Caco-2 (cell line): Measurements from ENCODE around the gene DENND1A. TPM values are rescaled to one million over a fixed set of nuclear protein-coding genes. Genes with fewer than 3 reads are reported as not detected.

Experiments used
- BruUV-seq: library from RNA; stranded (reverse); fragments of 400-500 nt; replicated peaks from 2 replicates; lab custom pipeline; 2021; lab: Mats Ljungman, UMichigan
- CTCF ChIA-PET: fragments of 300-600 bp; sonication (Branson Sonifier 250); formaldehyde crosslinking; loops from one replicate; lab custom pipeline; 2022; ENCODE audit warnings: antibody characterized with exemption; lab: Charles Lee
- POLR2A ChIA-PET: fragments of 300-600 bp; sonication (Branson Sonifier 250); formaldehyde crosslinking; loops from one replicate; lab custom pipeline; 2022; ENCODE audit warnings: antibody characterized with exemption; lab: Charles Lee
- DNase-seq, 2 experiments: peaks; one replicate each; pipeline versions ENCODE4 v3.0.0 to v3.0.0-alpha.2; 2020 to 2022
- H3K27me3 ChIP-seq: replicated peaks from 2 replicates; pipeline ENCODE4 v1.6.0; 2011; ENCODE audit warnings: low read length; ENCODE audit not compliant: control insufficient read depth, insufficient read depth
- H3K36me3 ChIP-seq: 2 replicates; pipeline ENCODE4 v1.5.1; 2011; ENCODE audit warnings: low read length; ENCODE audit not compliant: control insufficient read depth, insufficient read depth
- H3K4me1 ChIP-seq: fragments of 250-450 bp; sonication (Bioruptor Pico); 2 replicates; pipeline ENCODE4 v1.5.1; 2020; ENCODE audit warnings: mild to moderate bottlenecking
- H3K4me3 ChIP-seq: 2 replicates; pipeline ENCODE4 v1.5.1; 2011; ENCODE audit warnings: low read depth, mild to moderate bottlenecking, control low read depth, low read length
- H3K9me3 ChIP-seq: fragments of 250-450 bp; sonication (Bioruptor Pico); 2 replicates; pipeline ENCODE4 v1.5.1; 2020; ENCODE audit warnings: mild to moderate bottlenecking, moderate library complexity
- H3K27ac Mint-ChIP-seq: one replicate; pipeline ENCODE4 v1.8.0; 2022; ENCODE audit warnings: mixed read lengths; ENCODE audit not compliant: unreplicated experiment
- H3K27me3 Mint-ChIP-seq: one replicate; pipeline ENCODE4 v1.8.0; 2022; ENCODE audit warnings: mixed read lengths; ENCODE audit not compliant: insufficient read depth, unreplicated experiment
- H3K36me3 Mint-ChIP-seq: one replicate; pipeline ENCODE4 v1.8.0; 2022; ENCODE audit warnings: mild to moderate bottlenecking, mixed read lengths; ENCODE audit not compliant: insufficient read depth, unreplicated experiment
- H3K4me1 Mint-ChIP-seq: one replicate; pipeline ENCODE4 v1.8.0; 2022; ENCODE audit warnings: low read depth, mixed read lengths; ENCODE audit not compliant: unreplicated experiment
- H3K4me3 Mint-ChIP-seq: one replicate; pipeline ENCODE4 v1.8.0; 2022; ENCODE audit warnings: mild to moderate bottlenecking, moderate library complexity, mixed read lengths; ENCODE audit not compliant: unreplicated experiment
- H3K9me3 Mint-ChIP-seq: one replicate; pipeline ENCODE4 v1.8.0; 2022; ENCODE audit warnings: mixed read lengths; ENCODE audit not compliant: unreplicated experiment
- CTCF ChIP-seq, 2 experiments: fragments of 200-600 bp in 1 of 2; IDR thresholded peaks; 1 replicate in 1 of 2; 2 replicates in 1 of 2; pipeline versions ENCODE4 v1.5.1 to v1.8.0; 2011 to 2022; ENCODE audit warnings: antibody characterized with exemption in 1 of 2, control low read depth in 1 of 2, inconsistent platforms in 1 of 2, low read depth in 1 of 2, low read length in 1 of 2, mild to moderate bottlenecking in 1 of 2, moderate library complexity in 1 of 2; ENCODE audit not compliant: insufficient read depth in 1 of 2, severe bottlenecking in 1 of 2, unreplicated experiment in 1 of 2
- intact Hi-C: fragments of 100-400 bp; cut with micrococcal nuclease; formaldehyde crosslinking; loops from one replicate; pipeline ENCODE4 v1.10.0; 2022; ENCODE audit not compliant: unreplicated experiment
- total RNA-seq: library from RNA; stranded (reverse); gene quantifications from 2 replicates; pipeline ENCODE4 v1.2.3, GENCODE V29; 2022

Gene DENND1A
- total RNA-seq, 1 experiment from 2014 or later: 41.6 TPM

- H3K36me3 Mint-ChIP-seq: peaks cover 6% of the 10 kb centered on the region
- H3K27ac Mint-ChIP-seq: no peak overlapping the region
- TF ChIP-seq CTCF (IDR thresholded peaks at IDR 0.05; ENCODE audit: insufficient read depth in 1 of 2, low read depth in 1 of 2, low read length in 1 of 2, severe bottlenecking in 1 of 2, unreplicated experiment in 1 of 2): no peak
- H3K4me1 Mint-ChIP-seq: no peaks in the 10 kb centered on the region
- intact Hi-C loops: no loop called here
- Histone ChIP-seq H3K27me3 (no peaks in the 10 kb centered on the region), H3K9me3 (no peaks in the 10 kb centered on the region), H3K4me1 (no peaks in the 10 kb centered on the region), H3K4me3 (no peak overlapping the region), H3K36me3 (no peaks in the 10 kb centered on the region; the same call in 1 of the 2 replicates)
- no peak for DNase-seq
- no TSS peak for BruUV-seq
- POLR2A ChIA-PET: no interaction called here
- CTCF ChIA-PET: no interaction called here
- H3K27me3 Mint-ChIP-seq: peaks cover 6% of the 10 kb centered on the region
- H3K4me3 Mint-ChIP-seq: no peak overlapping the region
- no peaks in the 10 kb centered on the region for H3K9me3 Mint-ChIP-seq
Observed at GRCh38 chr9:123686829-123687192, 243.1 kb downstream of the DENND1A start.

GRCh38 chr9:123686131-123686828, 243.6 kb downstream of the DENND1A start:
- Mint-ChIP-seq H3K4me3 (no peak overlapping the region), H3K4me1 (no peaks in the 10 kb centered on the region), H3K27me3 (peaks cover 6% of the 10 kb centered on the region), H3K27ac (no peak overlapping the region), H3K36me3 (peaks cover 5% of the 10 kb centered on the region), H3K9me3 (no peaks in the 10 kb centered on the region)
- no peak overlapping the region for H3K4me3 ChIP-seq
- intact Hi-C loops: no loop called here
- H3K9me3 ChIP-seq: no peaks in the 10 kb centered on the region
- H3K27me3 ChIP-seq: no peaks in the 10 kb centered on the region
- ChIA-PET POLR2A (no interaction called here), CTCF (no interaction called here)
- no peak for DNase-seq
- no TSS peak for BruUV-seq
- no peaks in the 10 kb centered on the region; the same call in 1 of the 2 replicates for H3K36me3 ChIP-seq
- no peaks in the 10 kb centered on the region for H3K4me1 ChIP-seq
- TF ChIP-seq CTCF (IDR thresholded peaks at IDR 0.05; ENCODE audit: insufficient read depth in 1 of 2, low read depth in 1 of 2, low read length in 1 of 2, severe bottlenecking in 1 of 2, unreplicated experiment in 1 of 2): no peak

- H3K4me1 Mint-ChIP-seq: no peaks in the 10 kb centered on the region
- Histone ChIP-seq H3K27me3 (no peaks in the 10 kb centered on the region), H3K4me1 (no peaks in the 10 kb centered on the region), H3K9me3 (no peaks in the 10 kb centered on the region), H3K36me3 (no peaks in the 10 kb centered on the region; the same call in 1 of the 2 replicates), H3K4me3 (no peak overlapping the region)
- intact Hi-C loops: no loop called here
- peaks cover 7% of the 10 kb centered on the region for H3K36me3 Mint-ChIP-seq
- no TSS peak for BruUV-seq
- POLR2A ChIA-PET: no interaction called here
- H3K9me3 Mint-ChIP-seq: no peaks in the 10 kb centered on the region
- CTCF ChIA-PET: no interaction called here
- DNase-seq: no peak
- H3K4me3 Mint-ChIP-seq: no peak overlapping the region
- H3K27me3 Mint-ChIP-seq: peaks cover 6% of the 10 kb centered on the region
- H3K27ac Mint-ChIP-seq: no peak overlapping the region
- TF ChIP-seq CTCF (IDR thresholded peaks at IDR 0.05; ENCODE audit: insufficient read depth in 1 of 2, low read depth in 1 of 2, low read length in 1 of 2, severe bottlenecking in 1 of 2, unreplicated experiment in 1 of 2): no peak
Observed at GRCh38 chr9:123685489-123686083, 244.3 kb downstream of the DENND1A start.
